ENCODE data around the gene SPAG4. TPM values are rescaled to one million over a fixed set of nuclear protein-coding genes. Genes with fewer than 3 reads are reported as not detected.

Gene SPAG4
- total RNA-seq, 1 donor from 2014 or later = 3.3 TPM

- peaks cover 34% of the 10 kb centered on the region for H4K20me1 ChIP-seq (ENCODE audit: low read depth)
- H3K4me1 Mint-ChIP-seq = peaks cover 25% of the 10 kb centered on the region
- H3K27me3 Mint-ChIP-seq (ENCODE audit: insufficient read depth, low read depth) = peaks cover 5% of the 10 kb centered on the region
- H3K9me3 Mint-ChIP-seq = peaks cover 5% of the 10 kb centered on the region
- H3K36me3 Mint-ChIP-seq = peaks cover 28% of the 10 kb centered on the region
- TF ChIP-seq CTCF (IDR thresholded peaks at IDR 0.05) (no peak), EZH2phosphoT487 (IDR thresholded peaks at IDR 0.05) (no peak), EZH2 (IDR thresholded peaks at IDR 0.05) (no peak)
- H3K79me2 ChIP-seq (ENCODE audit: low read depth) = peaks cover 38% of the 10 kb centered on the region
- no peaks in the 10 kb centered on the region for H3K9me3 ChIP-seq (ENCODE audit: low read depth)
- H3K4me3 ChIP-seq = no peak overlapping the region
- no peak overlapping the region for H2AFZ ChIP-seq (replicated peaks)
- peaks cover 23% of the 10 kb centered on the region for H3K4me1 ChIP-seq
- peaks cover 10% of the 10 kb centered on the region for H3F3A ChIP-seq (ENCODE audit: low read depth)
- H3K27ac ChIP-seq = no peak overlapping the region
- H3K27me3 ChIP-seq = no peaks in the 10 kb centered on the region
- no peak overlapping the region for H3K27ac Mint-ChIP-seq
- peak overlapping the region; percentile 55 for H3K4me3 Mint-ChIP-seq
- no peak overlapping the region for H3K4me2 ChIP-seq
- H3K36me3 ChIP-seq = no peaks in the 10 kb centered on the region
- no peak for DNase-seq (ENCODE audit: low spot score)
- no peak overlapping the region for H3K9ac ChIP-seq
These were observed 50.3 kb downstream of the SPAG4 start for GRCh38 chr20:35665949-35666288.

GRCh38 chr20:35669221-35669620, 53.6 kb downstream of the SPAG4 start:
- Histone ChIP-seq H3K79me2 (ENCODE audit: low read depth) (peaks cover 5% of the 10 kb centered on the region), H3K9me3 (ENCODE audit: low read depth) (no peaks in the 10 kb centered on the region), H2AFZ (replicated peaks) (no peak overlapping the region), H3K9ac (no peak overlapping the region), H3K36me3 (no peaks in the 10 kb centered on the region), H3K4me2 (no peak overlapping the region), H3K27me3 (no peaks in the 10 kb centered on the region), H4K20me1 (ENCODE audit: low read depth) (peaks cover 1% of the 10 kb centered on the region), H3K4me3 (no peak overlapping the region), H3F3A (ENCODE audit: low read depth) (peaks cover 5% of the 10 kb centered on the region), H3K27ac (no peak overlapping the region), H3K4me1 (no peaks in the 10 kb centered on the region)
- Mint-ChIP-seq H3K27ac (no peak overlapping the region), H3K4me1 (peaks cover 3% of the 10 kb centered on the region), H3K4me3 (no peak overlapping the region), H3K9me3 (no peaks in the 10 kb centered on the region), H3K36me3 (peaks cover 25% of the 10 kb centered on the region), H3K27me3 (ENCODE audit: insufficient read depth, low read depth) (peaks cover 4% of the 10 kb centered on the region)
- TF ChIP-seq EZH2phosphoT487 (IDR thresholded peaks at IDR 0.05) (no peak), EZH2 (IDR thresholded peaks at IDR 0.05) (no peak), CTCF (IDR thresholded peaks at IDR 0.05) (no peak)
- no peak for DNase-seq (ENCODE audit: low spot score)

- H3K4me1 Mint-ChIP-seq = peaks cover 3% of the 10 kb centered on the region
- no peak overlapping the region for H2AFZ ChIP-seq (replicated peaks)
- no peak for DNase-seq (ENCODE audit: low spot score)
- H3K4me3 Mint-ChIP-seq = no peak overlapping the region
- peaks cover 25% of the 10 kb centered on the region for H3K36me3 Mint-ChIP-seq
- no peak for TF ChIP-seq EZH2 (IDR thresholded peaks at IDR 0.05)
- no peak for TF ChIP-seq EZH2phosphoT487 (IDR thresholded peaks at IDR 0.05)
- TF ChIP-seq CTCF (IDR thresholded peaks at IDR 0.05) = no peak
- peaks cover under 1% of the 10 kb centered on the region for H3K79me2 ChIP-seq (ENCODE audit: low read depth)
- no peaks in the 10 kb centered on the region for H3K9me3 Mint-ChIP-seq
- peaks cover 3% of the 10 kb centered on the region for H3F3A ChIP-seq (ENCODE audit: low read depth)
- no peak overlapping the region for H3K27ac ChIP-seq
- no peaks in the 10 kb centered on the region for H3K9me3 ChIP-seq (ENCODE audit: low read depth)
- no peaks in the 10 kb centered on the region for H4K20me1 ChIP-seq (ENCODE audit: low read depth)
- H3K9ac ChIP-seq = no peak overlapping the region
- H3K27ac Mint-ChIP-seq = no peak overlapping the region
- no peak overlapping the region for H3K4me3 ChIP-seq
- H3K4me2 ChIP-seq = no peak overlapping the region
- no peaks in the 10 kb centered on the region for H3K27me3 ChIP-seq
- no peaks in the 10 kb centered on the region for H3K36me3 ChIP-seq
- H3K4me1 ChIP-seq = no peaks in the 10 kb centered on the region
- peaks cover 4% of the 10 kb centered on the region for H3K27me3 Mint-ChIP-seq (ENCODE audit: insufficient read depth, low read depth)
These were observed 54.1 kb downstream of the SPAG4 start for GRCh38 chr20:35669681-35670080.

Small RNA genes lying within 50 kb of the gene (small RNA-seq; reads per million reads assigned to genes)
- gene RNU6-759P = not detected
- not detected for gene RPL37P1

Other genes with a start within 250 kb of the SPAG4 start
- 49.4 and 51.6 TPM in 2 replicates for gene UQCC1, start 203.9 kb upstream of the SPAG4 start, total RNA-seq (ENCODE audit: low replicate concordance)
- 0.28 and 0.43 TPM in 2 replicates for gene GDF5, start 177.6 kb upstream of the SPAG4 start, total RNA-seq (ENCODE audit: low replicate concordance)
- gene CEP250, start 160.2 kb upstream of the SPAG4 start, total RNA-seq (ENCODE audit: low replicate concordance) = 33.0 and 55.4 TPM in 2 replicates
- gene C20orf173, start 86.2 kb upstream of the SPAG4 start, total RNA-seq (ENCODE audit: low replicate concordance) = not detected in 2 replicates
- gene ERGIC3, start 73.8 kb upstream of the SPAG4 start, total RNA-seq (ENCODE audit: low replicate concordance) = 271 and 383 TPM in 2 replicates
- gene CPNE1, start 49.1 kb downstream of the SPAG4 start, total RNA-seq (ENCODE audit: low replicate concordance) = 140 and 189 TPM in 2 replicates
- gene RBM12, start 49.1 kb downstream of the SPAG4 start, total RNA-seq (ENCODE audit: low replicate concordance) = 82.8 and 112 TPM in 2 replicates
- 21.7 and 29.3 TPM in 2 replicates for gene NFS1, start 83.5 kb downstream of the SPAG4 start, total RNA-seq (ENCODE audit: low replicate concordance)
- gene ROMO1, start 83.6 kb downstream of the SPAG4 start, total RNA-seq (ENCODE audit: low replicate concordance) = 135 and 253 TPM in 2 replicates
- gene RBM39, start 126.4 kb downstream of the SPAG4 start, total RNA-seq (ENCODE audit: low replicate concordance) = 359 and 555 TPM in 2 replicates
- gene PHF20, start 156.2 kb downstream of the SPAG4 start, total RNA-seq (ENCODE audit: low replicate concordance) = 45.1 and 54.7 TPM in 2 replicates